ENCODE results near the gene PBXIP1.
"Not testable (repeated sequence)": the region's sequence is repeated elsewhere in the genome, so short reads cannot be mapped to it uniquely, and the experiment has no call there.

Gene PBXIP1

GRCh38 chr1:155000726-155001424 is 45.0 kb upstream of the PBXIP1 start:
- 1 to 2% methylated on average over 24 to 26 of the region's 43 CpGs for WGBS, 2 experiments (ENCODE audit: insufficient coverage in 2 of 2)
- peak overlapping the region; percentile 61 for H3K4me3 ChIP-seq (ENCODE audit: extremely low read depth, insufficient read depth, low read length, poor library complexity, severe bottlenecking)
- H3K9me3 ChIP-seq (ENCODE audit: control insufficient read depth, low read length): no peaks in the 10 kb centered on the region
- H3K36me3 ChIP-seq (ENCODE audit: control insufficient read depth, insufficient read depth, low read length): no peaks in the 10 kb centered on the region
- H3K4me1 ChIP-seq (ENCODE audit: control insufficient read depth, insufficient read depth, low read length, poor library complexity, severe bottlenecking): peaks cover 17% of the 10 kb centered on the region
- peak overlapping the region; percentile 89 for H3K27ac ChIP-seq (ENCODE audit: low read depth, low read length, severe bottlenecking)

- no peaks in the 10 kb centered on the region for H3K36me3 ChIP-seq (ENCODE audit: control insufficient read depth, insufficient read depth, low read length)
- H3K27ac ChIP-seq (ENCODE audit: low read depth, low read length, severe bottlenecking): peak overlapping the region; percentile 89
- peak overlapping the region; percentile 61 for H3K4me3 ChIP-seq (ENCODE audit: extremely low read depth, insufficient read depth, low read length, poor library complexity, severe bottlenecking)
- peaks cover 17% of the 10 kb centered on the region for H3K4me1 ChIP-seq (ENCODE audit: control insufficient read depth, insufficient read depth, low read length, poor library complexity, severe bottlenecking)
- H3K9me3 ChIP-seq (ENCODE audit: control insufficient read depth, low read length): no peaks in the 10 kb centered on the region
- WGBS, 2 experiments (ENCODE audit: insufficient coverage in 2 of 2): 0% methylated on average over 2 to 7 of the region's 13 CpGs
Observed at GRCh38 chr1:155000411-155000725, 44.5 kb upstream of the PBXIP1 start.

GRCh38 chr1:154999571-155000410 is 43.9 kb upstream of the PBXIP1 start:
- H3K9me3 ChIP-seq (ENCODE audit: control insufficient read depth, low read length): no peaks in the 10 kb centered on the region
- peaks cover 17% of the 10 kb centered on the region for H3K4me1 ChIP-seq (ENCODE audit: control insufficient read depth, insufficient read depth, low read length, poor library complexity, severe bottlenecking)
- no peaks in the 10 kb centered on the region for H3K36me3 ChIP-seq (ENCODE audit: control insufficient read depth, insufficient read depth, low read length)
- 3% methylated on average over 30 to 39 of the region's 50 CpGs for WGBS, 2 experiments (ENCODE audit: insufficient coverage in 2 of 2)
- H3K4me3 ChIP-seq (ENCODE audit: extremely low read depth, insufficient read depth, low read length, poor library complexity, severe bottlenecking): peak overlapping the region; percentile 61
- H3K27ac ChIP-seq (ENCODE audit: low read depth, low read length, severe bottlenecking): peak overlapping the region; percentile 85

- WGBS, 2 experiments (ENCODE audit: insufficient coverage in 2 of 2): 21 to 37% methylated on average over 24 to 27 of the region's 40 CpGs
- Histone ChIP-seq H3K36me3 (ENCODE audit: control insufficient read depth, insufficient read depth, low read length) (no peaks in the 10 kb centered on the region), H3K9me3 (ENCODE audit: control insufficient read depth, low read length) (no peaks in the 10 kb centered on the region), H3K4me3 (ENCODE audit: extremely low read depth, insufficient read depth, low read length, poor library complexity, severe bottlenecking) (peak overlapping the region; percentile 61), H3K4me1 (ENCODE audit: control insufficient read depth, insufficient read depth, low read length, poor library complexity, severe bottlenecking) (peaks cover 10% of the 10 kb centered on the region), H3K27ac (ENCODE audit: low read depth, low read length, severe bottlenecking) (peak overlapping the region; percentile 85)
Observed at GRCh38 chr1:154998818-154999570, 43.1 kb upstream of the PBXIP1 start.

GRCh38 chr1:154998201-154998780 is 42.4 kb upstream of the PBXIP1 start:
- peaks cover 16% of the 10 kb centered on the region for H3K4me1 ChIP-seq (ENCODE audit: control insufficient read depth, insufficient read depth, low read length, poor library complexity, severe bottlenecking)
- H3K36me3 ChIP-seq (ENCODE audit: control insufficient read depth, insufficient read depth, low read length): no peaks in the 10 kb centered on the region
- WGBS, 2 experiments (ENCODE audit: insufficient coverage in 2 of 2): 92 to 95% methylated on average over 9 to 10 of the region's 16 CpGs
- H3K27ac ChIP-seq (ENCODE audit: low read depth, low read length, severe bottlenecking): no peak overlapping the region
- no peaks in the 10 kb centered on the region for H3K9me3 ChIP-seq (ENCODE audit: control insufficient read depth, low read length)
- no peak overlapping the region for H3K4me3 ChIP-seq (ENCODE audit: extremely low read depth, insufficient read depth, low read length, poor library complexity, severe bottlenecking)

GRCh38 chr1:154996966-154997701 is 41.2 kb upstream of the PBXIP1 start:
- WGBS, 2 experiments (ENCODE audit: insufficient coverage in 2 of 2): 92 to 94% methylated on average over 12 to 14 of the region's 15 CpGs

GRCh38 chr1:154995301-154995983 is 39.5 kb upstream of the PBXIP1 start:
- H3K4me3 ChIP-seq (ENCODE audit: extremely low read depth, insufficient read depth, low read length, poor library complexity, severe bottlenecking); H3K27ac ChIP-seq (ENCODE audit: low read depth, low read length, severe bottlenecking); H3K9me3 ChIP-seq (ENCODE audit: control insufficient read depth, low read length): not testable (repeated sequence)
- 79 to 100% methylated on average over 2 of the region's 13 CpGs for WGBS, 2 experiments (ENCODE audit: insufficient coverage in 2 of 2)
- peaks cover 13% of the 10 kb centered on the region for H3K4me1 ChIP-seq (ENCODE audit: control insufficient read depth, insufficient read depth, low read length, poor library complexity, severe bottlenecking)
- H3K36me3 ChIP-seq (ENCODE audit: control insufficient read depth, insufficient read depth, low read length): peaks cover 11% of the 10 kb centered on the region

More at GRCh38 chr1:154996966-154997701, 41.2 kb upstream of the PBXIP1 start:
- Histone ChIP-seq H3K27ac (ENCODE audit: low read depth, low read length, severe bottlenecking) (no peak overlapping the region), H3K4me1 (ENCODE audit: control insufficient read depth, insufficient read depth, low read length, poor library complexity, severe bottlenecking) (peaks cover 16% of the 10 kb centered on the region), H3K9me3 (ENCODE audit: control insufficient read depth, low read length) (no peaks in the 10 kb centered on the region), H3K4me3 (ENCODE audit: extremely low read depth, insufficient read depth, low read length, poor library complexity, severe bottlenecking) (no peak overlapping the region), H3K36me3 (ENCODE audit: control insufficient read depth, insufficient read depth, low read length) (peaks cover 2% of the 10 kb centered on the region)

GRCh38 chr1:154994591-154994990 is 38.7 kb upstream of the PBXIP1 start:
- Histone ChIP-seq H3K9me3 (ENCODE audit: control insufficient read depth, low read length) (no peaks in the 10 kb centered on the region), H3K36me3 (ENCODE audit: control insufficient read depth, insufficient read depth, low read length) (peaks cover 19% of the 10 kb centered on the region), H3K27ac (ENCODE audit: low read depth, low read length, severe bottlenecking) (no peak overlapping the region), H3K4me3 (ENCODE audit: extremely low read depth, insufficient read depth, low read length, poor library complexity, severe bottlenecking) (no peak overlapping the region), H3K4me1 (ENCODE audit: control insufficient read depth, insufficient read depth, low read length, poor library complexity, severe bottlenecking) (peaks cover 8% of the 10 kb centered on the region)
- 81 to 96% methylated on average over 3 of the region's 3 CpGs for WGBS, 2 experiments (ENCODE audit: insufficient coverage in 2 of 2)

- 83 to 100% methylated on average over 1 of the region's 1 CpG for WGBS, 2 experiments (ENCODE audit: insufficient coverage in 2 of 2)
- H3K36me3 ChIP-seq (ENCODE audit: control insufficient read depth, insufficient read depth, low read length): peaks cover 22% of the 10 kb centered on the region
- no peaks in the 10 kb centered on the region for H3K9me3 ChIP-seq (ENCODE audit: control insufficient read depth, low read length)
- H3K27ac ChIP-seq (ENCODE audit: low read depth, low read length, severe bottlenecking): no peak overlapping the region
- H3K4me1 ChIP-seq (ENCODE audit: control insufficient read depth, insufficient read depth, low read length, poor library complexity, severe bottlenecking): peaks cover 7% of the 10 kb centered on the region
- no peak overlapping the region for H3K4me3 ChIP-seq (ENCODE audit: extremely low read depth, insufficient read depth, low read length, poor library complexity, severe bottlenecking)
Observed at GRCh38 chr1:154994269-154994587, 38.3 kb upstream of the PBXIP1 start.
